SK-N-DZ (cell line): Measurements from ENCODE around the gene CDT1.
A peak's percentile ranks its signal among the peaks of the same experiment; 100 is the strongest.

Experiments used
- DNase-seq: peaks from one replicate; pipeline ENCODE4 v3.0.0-alpha.2; 2015; ENCODE audit warnings: low spot score

The CDT1 gene

DNA sequence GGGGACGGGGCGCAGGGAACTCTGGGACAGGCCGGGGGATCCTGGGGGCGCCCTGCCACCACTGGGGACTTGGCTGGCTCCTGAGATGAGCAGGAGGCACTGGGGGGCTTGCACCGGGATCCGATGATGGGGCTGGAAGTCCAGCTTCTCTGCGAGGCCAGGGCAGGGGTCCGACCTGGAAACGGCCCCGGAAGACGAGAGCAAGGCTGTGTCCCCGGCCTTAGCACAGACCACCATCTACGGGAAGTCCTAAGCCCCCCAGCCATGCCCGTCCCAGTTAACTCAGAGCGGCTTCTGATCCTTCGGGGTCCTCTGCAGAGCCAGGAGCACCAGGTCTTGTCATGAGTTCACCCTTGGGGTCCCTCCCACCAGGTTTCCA, 573 bp downstream of the CDT1 start:
- DNase-seq, result no peak

- DNase-seq, result no peak
These were observed 1.2 kb downstream of the CDT1 start for GRCh38 chr16:88804552-88805339.

DNA sequence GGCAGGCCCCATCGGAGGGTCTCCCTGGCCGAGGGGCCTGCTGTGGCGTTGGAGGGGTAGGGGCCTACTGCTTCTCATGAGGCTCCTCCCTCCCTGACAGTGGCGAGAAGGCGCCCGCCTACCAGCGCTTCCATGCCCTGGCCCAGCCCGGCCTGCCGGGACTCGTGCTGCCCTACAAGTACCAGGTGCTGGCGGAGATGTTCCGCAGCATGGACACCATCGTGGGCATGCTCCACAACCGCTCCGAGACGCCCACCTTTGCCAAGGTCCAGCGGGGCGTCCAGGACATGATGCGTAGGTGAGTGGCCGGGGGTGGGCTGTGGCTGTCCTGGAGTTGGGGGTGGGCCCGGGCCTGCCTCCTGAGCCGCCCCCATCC, 1.7 kb downstream of the CDT1 start:
- no peak for DNase-seq

- DNase-seq, result no peak
These were observed 2.4 kb downstream of the CDT1 start for GRCh38 chr16:88805887-88806393.

GRCh38 chr16:88806491-88807111, 3.0 kb downstream of the CDT1 start:
- no peak for DNase-seq

GRCh38 chr16:88807142-88807625, 3.6 kb downstream of the CDT1 start:
- DNase-seq, result no peak

GRCh38 chr16:88807626-88808453, 4.3 kb downstream of the CDT1 start:
- no peak for DNase-seq

GRCh38 chr16:88809068-88809675, 5.6 kb downstream of the CDT1 start:
- DNase-seq, result no peak

- no peak for DNase-seq
These were observed 6.1 kb downstream of the CDT1 start for GRCh38 chr16:88809676-88810165.

DNA sequence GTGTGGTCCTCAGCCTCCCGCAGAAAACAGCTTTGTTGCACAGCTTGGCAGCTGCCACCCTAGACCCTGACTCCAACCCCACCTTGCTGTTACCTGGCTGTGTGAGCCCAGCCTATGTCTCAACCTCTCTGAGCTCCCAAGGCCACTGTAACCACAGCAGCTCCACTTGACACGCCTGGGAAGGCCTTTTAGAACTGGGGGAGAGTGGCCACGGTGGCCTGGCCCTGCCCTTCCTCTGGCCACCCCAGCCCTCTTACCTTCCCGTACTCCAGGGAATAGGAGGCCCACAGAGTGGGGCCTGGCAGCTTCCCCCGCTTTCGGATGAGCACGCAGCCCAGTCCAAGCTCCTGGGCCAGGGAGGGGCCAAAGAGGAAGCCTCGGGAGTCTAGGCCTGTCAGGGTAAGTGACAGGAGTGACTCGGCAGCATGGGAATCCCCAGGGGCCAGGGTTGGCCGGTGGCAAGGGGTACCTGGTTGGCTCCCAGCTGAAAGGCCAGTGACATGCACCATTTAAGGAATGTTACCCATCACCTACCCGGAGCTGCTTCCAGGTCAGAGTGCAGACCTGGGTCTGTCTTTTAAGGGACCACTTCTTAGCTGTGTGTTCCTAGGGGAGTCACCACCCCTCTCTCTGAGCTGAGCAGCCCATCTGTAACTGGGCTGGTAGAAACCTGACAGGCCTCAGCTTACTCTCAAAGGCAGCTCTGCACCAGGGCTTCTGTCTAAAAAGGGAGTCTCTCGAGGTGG, 6.8 kb downstream of the CDT1 start:
- peak; percentile 53 for DNase-seq

DNA sequence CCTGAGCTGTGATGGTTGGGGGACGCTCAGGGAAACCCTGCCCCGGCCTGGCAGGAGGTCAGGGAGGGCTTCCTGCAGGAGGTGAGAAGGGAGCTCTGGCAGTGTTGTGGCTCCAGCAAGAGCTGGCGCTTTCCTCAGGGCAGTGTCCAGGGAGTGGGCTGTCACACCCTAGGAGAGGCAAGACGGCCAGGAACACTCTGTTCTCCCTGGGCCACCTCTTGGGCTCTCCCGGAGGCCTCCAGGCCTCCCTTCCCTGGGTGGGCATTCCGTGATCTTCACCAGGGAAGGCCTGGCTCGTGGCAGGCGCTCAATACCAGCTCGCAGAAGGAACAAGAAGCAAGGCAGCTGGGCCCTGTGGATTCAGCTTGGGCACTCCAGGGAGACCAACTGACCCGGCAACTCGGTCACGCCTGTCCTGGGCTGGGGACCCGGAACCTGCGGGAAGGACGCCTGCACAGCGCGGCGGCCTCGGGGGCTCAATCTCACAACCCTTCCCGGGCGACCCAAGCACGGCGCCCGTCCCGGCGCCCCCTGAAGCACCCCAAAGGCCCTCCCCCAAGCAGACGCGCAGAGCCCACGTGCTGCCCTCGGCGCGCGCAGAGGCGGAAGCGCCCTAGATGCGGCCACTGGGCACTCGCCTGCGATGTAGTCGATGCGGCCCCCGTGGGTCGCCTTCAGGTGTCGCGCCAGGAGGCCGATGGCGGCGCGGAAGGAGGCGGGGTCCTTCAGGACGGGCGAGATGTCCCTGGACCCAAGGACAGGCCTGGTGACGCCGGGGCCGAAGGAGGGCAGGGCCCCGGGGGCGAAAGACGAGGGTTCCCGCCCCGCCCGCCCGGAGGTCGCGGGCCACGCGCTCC, 7.6 kb downstream of the CDT1 start:
- peak; percentile 87 for DNase-seq

- DNase-seq, result peak; percentile 89
These were observed 8.4 kb downstream of the CDT1 start, which contains the start of gene APRT for GRCh38 chr16:88811769-88812512. APRT (minus strand) TSS chr16:88811928; CDS start chr16:88811899, 29 bp downstream.

DNA sequence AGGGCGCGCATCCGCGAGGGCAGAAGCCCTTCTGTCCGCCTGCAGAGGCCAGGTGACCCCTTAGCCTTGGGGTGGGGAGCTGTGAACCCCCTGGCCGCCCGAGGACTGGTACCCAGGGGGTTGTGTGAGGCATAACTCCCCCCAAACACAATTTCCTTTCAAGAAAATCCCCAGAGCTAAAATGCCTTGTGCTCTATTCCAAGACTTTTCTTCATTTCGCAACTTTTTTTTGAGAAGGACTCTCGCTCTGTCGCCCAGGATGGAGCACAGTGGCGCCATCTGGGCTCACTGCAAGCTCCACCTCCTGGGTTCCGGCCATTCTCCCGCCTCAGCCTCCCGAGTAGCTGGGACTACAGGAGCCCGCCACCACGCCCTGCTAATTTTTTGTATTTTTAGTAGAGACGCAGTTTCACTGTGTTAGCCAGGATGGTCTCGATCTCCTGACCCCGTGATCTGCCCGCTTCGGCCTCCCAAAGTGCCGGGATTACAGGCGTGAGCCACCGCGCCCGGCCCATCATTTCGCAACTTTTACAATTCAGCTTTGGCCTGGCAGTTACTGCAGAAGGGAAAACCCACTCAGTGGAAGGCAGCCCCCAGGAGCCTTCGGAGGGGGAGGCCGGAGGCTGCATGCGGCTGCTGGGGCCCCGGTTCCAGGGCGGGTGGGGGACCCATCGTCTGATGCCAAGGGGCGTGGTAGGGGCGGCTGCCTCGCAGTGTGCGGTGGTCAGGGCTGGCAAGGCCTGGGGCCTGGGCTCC, 9.1 kb downstream of the CDT1 start:
- DNase-seq, result no peak

- DNase-seq, result no peak
These were observed 9.9 kb downstream of the CDT1 start for GRCh38 chr16:88813269-88814143.

GRCh38 chr16:88814144-88814502, 10.5 kb downstream of the CDT1 start:
- no peak for DNase-seq

- no peak for DNase-seq
These were observed 11.6 kb downstream of the CDT1 start for GRCh38 chr16:88815227-88815626.

DNA sequence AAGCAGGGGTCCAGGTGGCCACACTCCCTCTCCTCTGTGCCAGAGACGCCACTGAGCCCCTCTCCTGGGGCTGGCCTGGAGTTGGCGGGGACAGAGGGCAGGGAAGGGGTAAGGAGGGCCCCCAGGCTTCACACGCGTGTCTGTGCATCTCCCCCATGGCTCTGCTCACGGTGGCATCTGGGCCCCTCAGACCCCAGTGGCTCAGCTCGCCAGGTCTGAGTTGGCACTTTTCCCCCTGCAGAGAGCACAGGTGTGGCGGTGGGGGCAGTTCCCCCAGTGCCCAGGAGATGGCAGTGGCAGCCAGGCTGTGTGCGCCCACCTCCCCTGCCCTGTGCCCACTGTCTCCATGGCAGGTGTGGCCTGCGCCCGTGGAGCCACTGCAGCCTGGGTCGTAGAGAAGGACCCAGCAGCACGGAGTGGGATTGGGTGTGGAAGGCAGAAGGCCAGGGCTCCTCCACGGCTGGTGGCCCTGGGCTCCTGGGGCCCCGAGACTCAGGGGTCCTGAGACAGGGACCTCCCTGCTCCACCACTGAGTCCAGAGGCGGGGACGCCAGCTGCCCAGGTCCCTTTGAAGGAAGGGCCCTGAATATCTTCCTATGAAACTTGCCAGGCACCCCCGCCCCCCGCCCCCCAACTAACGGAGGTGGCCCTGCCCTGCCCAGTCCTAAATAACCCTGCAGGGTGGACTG, 12.5 kb downstream of the CDT1 start:
- DNase-seq, result peak; percentile 63
